Amygdala (tissue), 56 donors: ENCODE data around the gene CTBP2.
A peak's percentile ranks its signal among the peaks of the same experiment; 100 is the strongest.

ENCODE experiments used
- DNase-seq, 56 donors: peaks; one replicate each; lab custom pipeline; 2025; lab: John Stamatoyannopoulos, UW

CTBP2 gene

DNA sequence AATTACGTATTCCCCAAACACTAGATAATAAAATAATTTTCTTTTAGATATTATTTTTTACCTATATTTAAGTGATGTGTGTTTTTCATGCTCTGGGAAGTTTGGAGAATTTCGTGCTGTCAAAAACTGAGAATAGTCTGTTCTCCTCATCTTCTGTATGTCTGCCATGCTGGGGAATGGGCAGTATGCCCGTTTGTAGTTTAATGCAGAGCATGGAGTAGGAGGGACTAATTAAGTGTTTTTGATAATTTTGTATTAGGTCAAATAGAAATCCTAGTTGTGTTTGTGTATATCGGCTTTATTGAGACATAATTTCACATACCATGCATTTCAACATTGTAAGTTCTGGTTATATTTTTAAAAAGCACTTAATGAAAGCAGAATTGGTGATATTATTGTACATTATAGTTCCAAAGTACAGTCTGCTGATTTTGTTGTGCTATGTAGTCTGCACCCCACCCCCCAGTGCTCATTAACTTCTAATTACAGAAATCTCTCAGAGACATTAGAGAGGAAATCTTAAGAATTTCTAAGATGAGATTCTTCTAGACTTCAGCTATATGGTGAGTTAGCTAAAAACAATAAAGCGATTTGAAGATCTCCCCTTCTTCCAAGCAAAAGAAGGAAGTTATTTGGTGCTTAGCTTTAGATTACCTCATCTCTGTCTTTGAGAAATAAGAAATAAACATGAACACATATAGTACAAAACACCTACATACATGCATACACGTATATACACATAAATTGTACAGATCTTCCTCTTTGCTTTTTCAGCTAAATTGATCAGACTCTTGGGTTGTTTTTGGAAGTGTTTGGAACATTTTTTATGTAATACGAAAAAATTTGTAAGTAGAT, 196.3 kb downstream of the CTBP2 start:
- no peak for DNase-seq

- DNase-seq, result no peak
Observed at GRCh38 chr10:124962421-124962820, 197.9 kb downstream of the CTBP2 start.

DNA sequence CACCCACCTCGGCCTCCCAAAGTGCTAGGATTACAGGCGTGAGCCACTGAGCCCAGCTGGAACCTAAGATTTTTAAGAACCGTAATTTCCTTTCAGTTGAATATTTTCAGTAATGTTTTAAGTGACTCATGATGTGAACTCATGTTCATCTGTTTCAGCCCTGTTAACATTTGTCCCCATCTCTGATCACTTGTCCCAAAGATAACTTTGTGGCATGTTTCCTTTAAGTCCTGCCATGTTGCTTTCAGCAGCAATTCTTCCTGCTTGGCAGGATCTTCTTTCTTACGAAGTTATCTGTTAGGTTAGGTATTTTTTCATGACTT, 199.2 kb downstream of the CTBP2 start:
- DNase-seq, result no peak

DNA sequence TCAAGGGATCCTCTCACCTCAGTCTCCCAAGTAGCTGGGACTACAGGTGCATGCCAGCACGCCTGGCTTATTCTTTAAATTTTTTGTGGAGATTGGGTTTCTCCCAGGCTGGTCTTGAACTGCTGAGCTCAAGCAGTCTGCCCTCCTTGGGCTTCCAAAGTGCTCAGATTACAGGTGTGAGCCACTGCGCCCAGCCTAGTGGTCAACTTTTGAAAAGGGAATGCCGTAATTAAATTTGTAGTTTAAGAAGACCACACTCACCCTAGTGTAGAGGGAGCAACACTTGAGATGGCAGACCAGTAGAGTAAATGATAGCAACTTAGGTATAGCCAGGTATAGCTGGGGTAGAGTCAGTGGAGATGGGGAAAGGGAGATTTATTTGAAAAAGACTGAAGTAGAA, 200.8 kb downstream of the CTBP2 start:
- DNase-seq, result no peak

DNA sequence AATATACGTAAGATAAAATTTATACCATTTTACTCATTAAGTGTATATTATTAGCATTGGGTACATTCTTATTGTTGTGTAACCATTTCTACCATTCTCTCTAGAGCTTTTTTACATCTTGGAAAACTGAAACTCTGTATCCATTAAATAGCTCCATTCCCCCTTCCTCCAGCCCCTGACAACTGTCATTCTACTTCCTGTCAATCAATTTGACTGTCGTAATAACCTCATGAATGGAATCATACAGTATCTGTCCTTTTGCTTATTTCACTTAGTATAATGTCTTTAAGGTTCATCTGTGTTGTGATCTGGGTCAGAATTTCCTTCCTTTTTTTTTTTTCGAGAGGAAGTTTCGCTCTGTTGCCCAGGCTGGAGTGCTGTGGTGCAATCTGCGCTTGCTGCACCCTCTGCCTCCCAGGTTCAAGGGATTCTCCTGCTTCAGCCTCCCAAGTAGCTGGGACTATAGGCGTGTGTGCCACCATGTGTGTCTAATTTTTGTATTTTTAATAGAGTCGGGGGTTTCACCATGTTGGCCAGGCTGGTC, 202.9 kb downstream of the CTBP2 start:
- no peak for DNase-seq

- no peak for DNase-seq
Observed at GRCh38 chr10:124956764-124957163, 203.6 kb downstream of the CTBP2 start.

- DNase-seq, result no peak
Observed at GRCh38 chr10:124955868-124956267, 204.5 kb downstream of the CTBP2 start.

DNA sequence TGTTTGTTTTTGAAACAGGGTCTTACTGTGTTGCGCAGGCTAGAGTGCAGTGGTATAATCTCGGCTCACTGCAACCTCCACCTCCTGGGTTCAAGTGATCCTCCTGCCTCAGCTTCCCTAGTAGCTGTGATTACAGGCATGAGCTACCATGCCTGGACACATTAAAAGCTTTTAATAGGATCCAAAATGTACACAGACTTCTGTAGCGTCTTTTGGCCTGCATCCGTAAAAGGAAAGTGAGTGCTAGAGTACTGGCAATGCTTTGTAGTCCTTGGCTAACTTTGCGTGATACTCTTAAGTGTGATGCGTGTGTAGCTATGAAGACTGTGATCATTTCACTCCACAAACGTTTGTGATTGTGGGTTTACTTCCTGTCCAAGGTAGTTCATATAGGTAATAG, 205.1 kb downstream of the CTBP2 start:
- DNase-seq, result no peak

DNA sequence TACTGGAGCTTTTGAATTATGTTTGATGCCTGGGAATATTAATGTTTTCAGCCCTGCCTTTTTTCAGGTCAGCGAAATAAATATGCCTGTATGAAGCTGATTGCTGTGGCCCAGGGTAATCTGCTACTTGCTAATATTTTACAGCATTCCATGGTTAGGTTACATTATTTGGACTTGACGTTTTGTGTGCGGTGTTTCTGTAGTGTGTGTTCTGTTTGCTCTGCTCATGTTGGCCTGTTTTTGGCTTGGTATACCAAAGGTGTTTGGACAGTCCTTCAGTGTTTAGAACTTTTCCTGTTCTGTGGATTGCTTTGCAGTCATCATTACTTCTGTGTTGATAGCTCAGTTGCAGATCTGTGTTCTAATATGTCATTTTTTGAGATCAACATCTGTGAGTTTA, 206.9 kb downstream of the CTBP2 start:
- no peak for DNase-seq

DNA sequence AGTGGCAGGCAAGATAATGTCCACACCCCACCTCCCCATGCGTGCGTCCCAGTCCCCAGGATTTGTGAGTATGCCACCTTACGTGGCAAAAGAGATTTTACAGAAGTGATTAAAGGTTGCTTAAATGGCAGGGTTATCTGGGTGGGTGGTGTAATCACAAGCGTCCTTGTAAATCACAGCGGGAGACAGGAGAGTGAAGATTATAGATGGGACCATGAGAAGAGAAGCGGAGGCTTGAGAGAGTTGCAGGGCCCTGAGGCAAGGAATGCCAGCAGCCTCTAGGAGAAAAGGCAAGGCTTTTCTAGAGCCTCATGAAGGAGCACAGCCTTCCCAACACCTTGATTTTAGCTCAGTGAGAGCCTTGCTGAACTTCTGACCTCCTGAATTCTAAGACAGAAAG, 208.2 kb downstream of the CTBP2 start:
- no peak for DNase-seq

GRCh38 chr10:124949543-124949942, 210.8 kb downstream of the CTBP2 start:
- no peak for DNase-seq

GRCh38 chr10:124946945-124947344, 213.4 kb downstream of the CTBP2 start:
- DNase-seq, result no peak

DNA sequence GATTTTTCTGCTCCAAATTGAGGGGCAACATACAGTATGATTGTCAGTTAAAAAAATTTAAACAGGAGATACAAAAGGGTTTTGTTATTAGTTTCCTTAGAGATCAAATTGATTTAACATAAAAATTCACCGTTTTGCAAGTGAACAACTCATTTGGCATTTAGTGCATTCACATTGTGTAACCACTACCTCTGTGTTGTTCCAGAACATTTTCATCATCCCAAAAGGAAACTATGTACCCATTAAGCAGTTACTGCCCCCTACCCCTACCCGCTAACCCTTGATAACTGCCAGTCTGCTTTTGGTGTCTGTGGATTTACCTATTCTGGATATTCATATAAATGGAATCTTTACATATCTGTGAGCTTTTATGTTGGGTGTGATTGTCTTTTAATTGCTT, 215.4 kb downstream of the CTBP2 start:
- no peak for DNase-seq

- DNase-seq, result peak in 1 of 56 donors; percentile 2
Observed at GRCh38 chr10:124943301-124944092, 216.9 kb downstream of the CTBP2 start.

GRCh38 chr10:124942317-124943169, 217.8 kb downstream of the CTBP2 start:
- no peak for DNase-seq

DNA sequence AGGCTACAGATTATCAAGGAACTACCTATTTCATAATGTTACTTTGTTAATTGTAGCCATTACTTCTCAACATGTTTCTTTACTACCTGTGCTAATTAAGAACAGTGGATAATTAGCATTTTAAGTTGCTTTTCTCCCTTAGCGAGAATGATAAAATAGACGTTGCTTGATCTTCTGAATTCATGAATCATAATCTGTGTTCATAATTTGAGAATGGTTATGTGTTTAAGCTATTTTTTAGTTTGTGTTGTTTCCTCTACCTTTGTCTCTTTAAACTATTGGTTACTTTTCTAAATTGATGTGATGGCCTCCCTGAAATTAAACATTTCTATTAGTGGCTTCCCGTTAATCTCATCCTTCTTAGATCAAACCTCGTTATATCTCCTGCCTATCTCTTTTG, 218.5 kb downstream of the CTBP2 start, which contains the start of gene ZRANB1:
ZRANB1 (plus strand) TSS at position 301 of the 400 bp plus-strand sequence. CDS start 371 bp downstream, outside the sequence.
- no peak for DNase-seq

GRCh38 chr10:124939290-124939689, 221.1 kb downstream of the CTBP2 start:
- no peak for DNase-seq

- no peak for DNase-seq
Observed at GRCh38 chr10:124936813-124937212, 223.6 kb downstream of the CTBP2 start.

DNA sequence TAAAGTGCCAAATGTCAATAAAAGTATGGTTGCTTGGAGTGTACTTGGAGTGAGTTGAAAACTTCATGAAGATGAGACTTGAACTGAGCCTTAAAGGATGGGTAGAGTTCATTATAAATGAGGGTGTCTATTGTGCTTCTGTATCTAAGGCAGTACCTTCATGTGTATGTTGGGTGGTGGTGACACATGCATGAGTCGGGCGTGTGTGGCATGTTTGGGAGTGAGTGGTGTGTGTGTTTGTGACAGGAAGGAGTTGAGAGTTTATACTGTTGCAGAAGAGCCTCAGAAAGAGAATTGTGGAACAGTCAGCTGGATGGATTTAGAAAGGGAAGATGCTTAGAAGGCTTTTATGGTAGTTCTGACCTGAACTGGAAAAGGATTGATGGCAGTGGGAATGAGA, 224.4 kb downstream of the CTBP2 start:
- no peak for DNase-seq
